ENCODE measurements around the gene TMSB4X.

Gene TMSB4X

DNA sequence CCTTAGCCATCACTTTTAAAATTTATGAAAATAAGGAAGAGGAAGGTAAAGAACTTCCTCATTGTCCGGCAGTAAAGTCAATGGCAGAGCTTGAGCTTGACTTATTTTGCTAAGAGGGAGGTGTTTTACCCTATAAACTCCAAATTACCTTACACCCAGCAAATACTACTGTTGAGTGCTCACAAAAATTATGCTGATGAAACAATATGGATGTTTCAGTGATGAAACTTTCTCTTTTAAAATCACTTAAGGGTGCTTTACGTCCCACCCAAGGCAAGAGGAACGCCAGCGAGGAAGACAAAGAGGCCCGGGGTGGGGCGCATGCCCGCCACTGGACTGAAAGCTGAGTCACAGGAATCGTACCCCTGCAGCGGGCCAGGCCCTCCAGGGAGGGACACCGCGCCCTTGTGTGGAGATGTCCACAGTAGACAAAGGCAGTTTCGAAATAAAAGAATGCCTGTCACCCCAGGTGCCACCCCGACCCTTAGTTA is 560 bp upstream of the TMSB4X start:
- H3K27ac ChIP-seq, result peak overlapping the region; percentile 84; the same call in 1 of the 2 replicates

GRCh38 chrX:12975670-12975965 is 708 bp downstream of the TMSB4X start:
- TF ChIP-seq CTCF (conservative IDR thresholded peaks at IDR 0.05), result no peak

More for the DNA sequence above, 560 bp upstream of the TMSB4X start:
- TF ChIP-seq CTCF (conservative IDR thresholded peaks at IDR 0.05), result no peak

DNA sequence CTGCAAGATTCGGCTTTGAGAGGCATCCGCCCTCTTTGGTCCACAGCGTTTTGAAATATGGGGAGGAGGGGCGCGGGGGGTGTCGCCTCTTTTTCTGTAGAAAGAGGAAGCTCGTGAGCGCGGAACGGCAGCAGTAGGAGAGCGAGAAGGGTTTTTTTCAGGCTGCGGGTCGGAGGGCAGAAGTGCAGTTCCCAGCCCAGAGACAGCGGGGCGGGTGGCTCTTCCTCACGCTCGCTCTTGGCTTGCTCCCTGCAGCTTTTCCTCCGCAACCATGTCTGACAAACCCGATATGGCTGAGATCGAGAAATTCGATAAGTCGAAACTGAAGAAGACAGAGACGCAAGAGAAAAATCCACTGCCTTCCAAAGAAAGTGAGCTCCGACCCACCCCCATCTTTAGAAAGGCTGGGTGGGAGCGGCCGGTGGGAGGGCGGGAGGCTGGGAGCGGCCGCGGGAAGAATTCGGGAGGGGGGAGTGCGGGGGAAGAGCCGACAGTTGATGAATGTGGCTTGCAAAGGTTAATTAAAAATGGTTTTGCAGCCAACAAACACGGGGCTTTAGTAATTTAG is 1.2 kb downstream of the TMSB4X start:
- H3K27ac ChIP-seq, result peak overlapping the region; percentile 84
- no peak for TF ChIP-seq CTCF (conservative IDR thresholded peaks at IDR 0.05)

More at GRCh38 chrX:12975670-12975965, 708 bp downstream of the TMSB4X start:
- H3K27ac ChIP-seq, result peak overlapping the region; percentile 84

DNA sequence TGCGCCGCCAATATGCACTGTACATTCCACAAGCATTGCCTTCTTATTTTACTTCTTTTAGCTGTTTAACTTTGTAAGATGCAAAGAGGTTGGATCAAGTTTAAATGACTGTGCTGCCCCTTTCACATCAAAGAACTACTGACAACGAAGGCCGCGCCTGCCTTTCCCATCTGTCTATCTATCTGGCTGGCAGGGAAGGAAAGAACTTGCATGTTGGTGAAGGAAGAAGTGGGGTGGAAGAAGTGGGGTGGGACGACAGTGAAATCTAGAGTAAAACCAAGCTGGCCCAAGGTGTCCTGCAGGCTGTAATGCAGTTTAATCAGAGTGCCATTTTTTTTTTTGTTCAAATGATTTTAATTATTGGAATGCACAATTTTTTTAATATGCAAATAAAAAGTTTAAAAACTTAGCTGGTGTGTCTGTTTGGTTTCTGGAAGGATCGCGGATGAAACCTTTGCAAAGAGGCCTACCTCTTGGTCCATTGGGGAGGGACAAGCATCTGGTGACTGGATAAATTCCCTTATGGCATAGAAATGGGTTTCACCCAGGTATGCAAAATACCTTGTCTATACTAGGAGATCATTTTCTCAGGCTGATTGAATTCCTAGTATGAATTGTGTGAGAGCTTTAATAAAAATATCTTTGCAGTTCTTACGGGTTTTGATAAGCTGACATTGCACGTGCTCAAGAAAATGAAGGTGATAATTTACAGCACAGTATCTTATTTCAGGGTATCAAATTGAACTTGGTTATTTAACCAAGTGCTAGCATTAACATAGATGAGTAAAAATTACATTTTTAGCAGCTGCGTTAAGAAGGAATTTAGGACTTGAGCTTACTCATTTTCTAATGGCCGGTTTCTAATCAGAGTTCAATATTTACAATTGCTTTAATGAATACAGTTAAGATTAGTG is 2.2 kb downstream of the TMSB4X start:
- peak overlapping the region; percentile 84; the same call in 1 of the 2 replicates for H3K27ac ChIP-seq

DNA sequence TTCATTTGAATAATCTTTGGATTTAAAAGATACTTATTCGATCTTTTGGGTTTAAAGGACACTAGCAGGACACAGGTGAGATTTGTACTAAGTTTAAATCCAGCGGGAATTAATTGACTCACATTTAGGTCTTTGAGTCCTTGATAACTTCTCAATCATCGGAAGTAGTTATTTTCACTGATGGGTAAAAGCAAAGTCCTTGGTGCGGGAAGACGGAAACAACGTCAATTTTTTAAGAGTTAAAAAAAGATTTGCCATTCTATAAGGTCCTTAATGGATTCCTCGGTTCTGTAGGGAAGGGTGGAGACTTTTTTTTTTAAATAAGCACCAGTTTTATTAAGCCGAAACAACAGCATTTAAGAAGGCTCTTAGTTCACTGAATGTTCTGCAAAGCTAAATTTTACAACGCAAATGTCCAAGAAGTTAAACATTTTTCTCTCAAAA is 2.9 kb downstream of the TMSB4X start:
- no peak for TF ChIP-seq CTCF (conservative IDR thresholded peaks at IDR 0.05)
- no peak overlapping the region for H3K27ac ChIP-seq

GRCh38 chrX:12978205-12979025 is 3.5 kb downstream of the TMSB4X start:
- TF ChIP-seq CTCF (conservative IDR thresholded peaks at IDR 0.05), result no peak
- H3K27ac ChIP-seq, result no peak overlapping the region

DNA sequence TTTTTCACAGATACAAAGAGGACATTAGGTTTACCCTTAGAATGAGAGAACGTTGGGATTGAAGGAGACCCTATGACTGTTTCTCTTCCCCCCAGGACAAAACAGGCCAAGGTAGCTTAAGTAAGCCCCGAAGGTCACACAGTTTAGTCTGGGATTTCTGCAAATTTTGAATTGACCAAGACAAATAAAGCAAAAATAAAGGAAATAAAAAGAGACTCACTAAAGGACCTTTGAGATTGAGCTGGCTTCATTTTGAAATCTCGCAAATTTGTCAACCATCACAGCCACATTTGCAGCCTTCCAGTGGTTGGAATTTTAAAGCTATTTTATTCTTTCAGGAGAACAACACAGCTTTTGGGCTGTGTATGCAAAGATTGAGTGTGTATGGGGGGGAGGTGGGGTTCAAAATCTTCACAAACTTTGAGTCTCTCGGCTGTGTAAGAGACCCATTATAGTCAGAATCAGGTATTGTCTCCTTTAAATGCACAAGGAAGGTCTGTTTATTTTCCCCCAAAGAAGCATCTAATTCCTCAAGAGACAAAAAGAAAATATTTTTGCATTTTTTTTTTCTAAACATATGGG is 4.2 kb downstream of the TMSB4X start:
- no peak overlapping the region for H3K27ac ChIP-seq

More for the DNA sequence above, 4.2 kb downstream of the TMSB4X start:
- TF ChIP-seq CTCF (conservative IDR thresholded peaks at IDR 0.05), result no peak
